ENCODE measurements around the gene SPHK1.

Gene SPHK1

DNA sequence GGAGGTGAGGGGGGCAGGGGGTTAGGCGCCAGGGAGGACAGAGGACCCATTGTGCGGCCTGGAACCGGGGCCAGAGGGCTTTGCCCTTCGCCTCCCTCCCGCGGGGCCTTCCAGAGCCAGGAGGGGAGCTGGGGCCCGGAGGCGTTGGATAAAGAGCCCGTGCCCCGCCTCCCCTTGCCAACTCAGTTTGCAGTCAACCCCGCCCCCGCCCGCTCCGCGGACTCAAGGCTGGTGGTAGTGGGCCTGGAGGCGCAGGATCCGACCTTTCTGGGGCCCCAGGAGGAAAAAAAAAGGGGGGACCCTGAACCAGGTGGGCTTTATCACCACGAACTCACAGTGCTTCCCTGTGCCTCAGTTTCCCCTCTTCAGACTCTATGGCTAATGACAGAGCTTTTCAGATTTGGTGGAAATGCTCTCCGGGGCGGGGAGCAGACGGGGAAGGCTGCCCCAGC is 2.0 kb upstream of the SPHK1 start:
- TF ChIP-seq, protein P1, sequence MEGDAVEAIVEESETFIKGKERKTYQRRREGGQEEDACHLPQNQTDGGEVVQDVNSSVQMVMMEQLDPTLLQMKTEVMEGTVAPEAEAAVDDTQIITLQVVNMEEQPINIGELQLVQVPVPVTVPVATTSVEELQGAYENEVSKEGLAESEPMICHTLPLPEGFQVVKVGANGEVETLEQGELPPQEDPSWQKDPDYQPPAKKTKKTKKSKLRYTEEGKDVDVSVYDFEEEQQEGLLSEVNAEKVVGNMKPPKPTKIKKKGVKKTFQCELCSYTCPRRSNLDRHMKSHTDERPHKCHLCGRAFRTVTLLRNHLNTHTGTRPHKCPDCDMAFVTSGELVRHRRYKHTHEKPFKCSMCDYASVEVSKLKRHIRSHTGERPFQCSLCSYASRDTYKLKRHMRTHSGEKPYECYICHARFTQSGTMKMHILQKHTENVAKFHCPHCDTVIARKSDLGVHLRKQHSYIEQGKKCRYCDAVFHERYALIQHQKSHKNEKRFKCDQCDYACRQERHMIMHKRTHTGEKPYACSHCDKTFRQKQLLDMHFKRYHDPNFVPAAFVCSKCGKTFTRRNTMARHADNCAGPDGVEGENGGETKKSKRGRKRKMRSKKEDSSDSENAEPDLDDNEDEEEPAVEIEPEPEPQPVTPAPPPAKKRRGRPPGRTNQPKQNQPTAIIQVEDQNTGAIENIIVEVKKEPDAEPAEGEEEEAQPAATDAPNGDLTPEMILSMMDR (conservative IDR thresholded peaks at IDR 0.05; ENCODE audit: low read depth, low read length), result no peak
- DNase-seq (ENCODE audit: low read depth), result no peak
- H3K4me3 ChIP-seq (ENCODE audit: low read length), result peak overlapping the region; percentile 47

DNA sequence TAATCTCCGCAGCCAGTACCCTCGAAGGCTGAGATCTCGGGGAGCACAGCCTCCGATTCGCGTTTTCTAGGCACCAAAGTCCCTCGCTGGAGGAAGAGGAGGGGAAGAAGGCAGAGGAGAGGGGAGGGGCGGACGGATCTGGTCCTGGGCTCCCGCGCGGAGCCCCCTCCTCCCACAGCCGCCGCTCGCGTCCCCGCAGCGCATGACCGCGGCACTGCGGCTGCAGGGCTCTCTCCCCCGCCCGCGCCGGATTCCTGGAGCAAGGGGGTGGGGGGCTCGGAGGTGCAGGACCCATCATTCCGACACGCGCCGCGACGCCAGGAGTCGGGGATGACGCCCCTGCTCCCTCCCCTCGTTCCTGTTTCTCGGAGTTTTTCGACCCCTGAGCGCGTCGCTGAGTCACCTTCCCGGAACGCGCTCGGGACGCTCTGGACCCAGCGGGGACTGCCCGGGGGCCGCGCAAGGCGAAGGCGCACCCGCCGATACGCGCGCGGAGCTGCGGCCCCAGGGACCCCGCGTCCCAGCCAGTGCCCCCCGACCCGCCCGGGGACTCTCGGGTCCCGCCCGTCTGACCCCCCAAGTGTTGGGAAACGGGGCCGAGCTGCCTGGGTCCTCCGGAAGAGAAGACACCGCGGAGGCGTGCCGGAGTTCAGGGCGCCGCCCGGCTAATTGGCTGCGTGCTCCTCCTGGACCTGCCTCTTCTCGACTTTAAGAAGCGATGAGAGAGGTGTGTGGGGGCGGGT is 1.4 kb upstream of the SPHK1 start:
- TF ChIP-seq, protein P1 (conservative IDR thresholded peaks at IDR 0.05; ENCODE audit: low read depth, low read length), result no peak
- peak overlapping the region; percentile 47 for H3K4me3 ChIP-seq (ENCODE audit: low read length)
- DNase-seq (ENCODE audit: low read depth), result no peak

DNA sequence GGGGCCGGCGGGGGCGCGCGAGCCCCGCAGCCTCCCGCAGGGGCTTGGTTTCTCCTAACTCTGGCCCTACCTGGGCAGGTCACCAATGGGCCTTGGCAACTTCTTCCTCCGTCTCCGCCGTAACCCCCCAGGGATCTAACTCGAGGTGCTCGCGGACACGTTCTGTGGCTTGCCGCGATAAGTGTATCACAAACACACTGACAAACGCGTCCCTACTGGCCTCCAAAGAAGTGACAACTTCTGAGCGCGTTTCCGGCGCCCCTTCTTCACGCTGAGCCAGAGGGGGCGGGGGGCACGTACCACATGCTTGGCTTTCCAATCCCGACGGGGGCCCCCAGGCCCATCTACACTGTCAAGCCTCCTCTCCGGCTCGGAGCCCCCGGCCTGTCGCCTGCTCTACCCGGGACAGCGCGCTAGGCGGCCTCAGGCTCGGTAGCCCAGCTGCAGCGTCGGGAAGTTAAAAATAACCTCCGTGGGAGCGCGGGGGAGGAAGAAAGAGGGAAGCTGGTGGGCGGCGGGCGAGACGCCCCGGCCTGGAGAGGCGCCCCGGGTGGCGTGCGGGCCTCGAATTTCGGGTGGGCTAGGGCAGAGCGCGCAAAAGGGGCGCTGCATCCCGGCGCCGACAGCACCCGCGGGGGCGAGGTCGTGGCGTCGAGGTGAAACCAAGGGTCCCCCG is 725 bp upstream of the SPHK1 start:
- peak overlapping the region; percentile 47 for H3K4me3 ChIP-seq (ENCODE audit: low read length)
- no peak for DNase-seq (ENCODE audit: low read depth)
- TF ChIP-seq, protein P1 (conservative IDR thresholded peaks at IDR 0.05; ENCODE audit: low read depth, low read length), result peak; percentile 19

DNA sequence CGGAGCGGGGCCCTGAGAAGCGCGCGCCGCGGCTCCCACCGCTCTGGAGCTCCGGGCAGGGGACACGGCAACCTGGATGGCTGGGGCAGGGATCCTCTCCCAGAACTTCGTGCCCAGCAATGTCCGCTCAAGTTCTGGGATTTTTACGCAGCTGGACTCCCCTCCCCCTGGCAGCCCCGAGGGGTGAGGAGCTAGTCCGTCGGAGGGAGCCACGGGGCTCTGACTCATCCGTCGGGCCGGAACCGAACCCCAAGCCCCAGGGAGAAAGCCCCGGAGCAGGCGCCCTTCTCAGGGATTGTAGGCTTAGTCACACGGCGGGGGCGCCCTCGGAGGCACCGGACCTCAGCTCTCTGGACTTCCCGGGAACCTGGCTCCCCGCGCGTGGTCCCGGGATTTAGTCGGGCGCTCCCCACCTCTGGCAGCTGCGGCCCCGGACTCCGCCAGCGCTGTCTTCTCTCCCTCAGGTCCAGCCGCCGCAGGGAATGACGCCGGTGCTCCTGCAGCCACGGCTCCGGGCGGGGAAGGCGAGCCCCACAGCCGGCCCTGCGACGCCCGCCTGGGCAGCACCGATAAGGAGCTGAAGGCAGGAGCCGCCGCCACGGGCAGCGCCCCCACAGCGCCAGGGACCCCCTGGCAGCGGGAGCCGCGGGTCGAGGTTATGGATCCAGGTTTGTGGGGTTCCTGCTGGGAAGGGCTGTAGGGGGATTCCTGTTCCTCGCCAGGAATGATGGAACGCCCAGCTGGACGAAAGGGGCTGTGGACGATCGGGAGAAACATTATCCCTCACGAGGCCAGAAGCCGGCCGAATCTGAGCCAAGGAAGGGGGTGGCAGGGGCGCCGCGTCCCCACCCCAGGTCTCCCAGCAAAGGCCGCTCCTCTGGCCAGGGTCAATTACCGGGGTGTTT is 830 bp downstream of the SPHK1 start:
- DNase-seq (ENCODE audit: low read depth), result no peak
- TF ChIP-seq, protein P1 (conservative IDR thresholded peaks at IDR 0.05; ENCODE audit: low read depth, low read length), result no peak
- H3K4me3 ChIP-seq (ENCODE audit: low read length), result peak overlapping the region; percentile 54

DNA sequence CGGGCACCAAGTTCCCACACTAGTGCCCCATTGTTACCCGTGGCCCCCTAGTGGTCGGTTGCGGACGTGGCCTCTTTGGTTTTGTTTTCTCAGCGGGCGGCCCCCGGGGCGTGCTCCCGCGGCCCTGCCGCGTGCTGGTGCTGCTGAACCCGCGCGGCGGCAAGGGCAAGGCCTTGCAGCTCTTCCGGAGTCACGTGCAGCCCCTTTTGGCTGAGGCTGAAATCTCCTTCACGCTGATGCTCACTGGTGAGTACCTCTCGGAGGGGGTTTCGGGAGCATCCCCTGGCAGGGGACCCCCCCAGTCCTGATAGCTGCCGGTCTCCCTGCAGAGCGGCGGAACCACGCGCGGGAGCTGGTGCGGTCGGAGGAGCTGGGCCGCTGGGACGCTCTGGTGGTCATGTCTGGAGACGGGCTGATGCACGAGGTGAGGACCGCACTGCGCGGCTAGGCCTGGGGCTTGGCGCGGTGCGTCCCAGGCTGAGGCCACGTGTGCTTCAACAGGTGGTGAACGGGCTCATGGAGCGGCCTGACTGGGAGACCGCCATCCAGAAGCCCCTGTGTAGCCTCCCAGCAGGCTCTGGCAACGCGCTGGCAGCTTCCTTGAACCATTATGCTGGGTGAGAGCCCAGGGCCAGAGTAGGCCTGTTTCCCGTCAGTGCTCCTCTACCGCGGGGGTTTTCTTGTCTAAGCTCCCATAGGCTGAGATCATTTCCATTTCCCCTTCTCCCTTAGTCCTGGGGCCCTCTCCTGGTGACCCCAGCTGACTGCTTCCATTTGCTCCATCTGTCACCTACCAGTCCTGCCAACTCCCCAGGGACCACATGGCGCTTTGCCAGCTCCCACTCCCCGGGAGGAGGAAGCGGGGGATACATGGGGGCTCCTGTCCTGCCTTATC is 1.7 kb downstream of the SPHK1 start:
- DNase-seq (ENCODE audit: low read depth), result no peak
- peak overlapping the region; percentile 54 for H3K4me3 ChIP-seq (ENCODE audit: low read length)
- TF ChIP-seq, protein P1 (conservative IDR thresholded peaks at IDR 0.05; ENCODE audit: low read depth, low read length), result peak; percentile 80
